ENCODE data around the gene SASH1.

The SASH1 gene

GRCh38 chr6:148599967-148600426 lies 257.4 kb downstream of the SASH1 start:
- no peak for DNase-seq

Measured in AML-193 (cell line).